ENCODE results near the gene ANKRD33B. TPM values are rescaled to one million over a fixed set of nuclear protein-coding genes. Genes with fewer than 3 reads are reported as not detected.
"Not testable (repeated sequence)": the region's sequence is repeated elsewhere in the genome, so short reads cannot be mapped to it uniquely, and the experiment has no call there.

Gene ANKRD33B
- total RNA-seq, 4 donors from 2014 or later: 21.3 to 34.9 (median 30.5) TPM

DNA sequence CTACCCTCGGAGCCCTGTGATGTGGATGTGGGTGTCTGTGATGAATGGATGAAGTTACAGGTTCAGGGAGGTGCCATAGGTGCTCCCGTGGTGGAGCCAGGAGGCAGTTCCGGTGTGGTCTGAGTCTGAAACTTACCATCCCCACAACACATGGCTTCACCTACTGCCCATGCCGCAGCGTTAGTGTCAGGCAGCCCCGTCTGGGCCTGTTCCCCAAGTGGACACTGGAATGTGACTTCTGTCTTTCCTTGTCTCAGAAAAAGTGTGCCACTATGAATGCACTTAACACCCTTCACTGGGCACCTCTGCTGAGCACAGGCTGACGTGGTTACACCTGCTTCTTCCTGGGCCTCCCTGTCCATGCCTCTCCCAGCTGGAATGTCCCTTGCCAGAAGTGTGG, 8.6 kb downstream of the ANKRD33B start:
- no peak for DNase-seq (ENCODE audit: low spot score in 2 of 2)

DNA sequence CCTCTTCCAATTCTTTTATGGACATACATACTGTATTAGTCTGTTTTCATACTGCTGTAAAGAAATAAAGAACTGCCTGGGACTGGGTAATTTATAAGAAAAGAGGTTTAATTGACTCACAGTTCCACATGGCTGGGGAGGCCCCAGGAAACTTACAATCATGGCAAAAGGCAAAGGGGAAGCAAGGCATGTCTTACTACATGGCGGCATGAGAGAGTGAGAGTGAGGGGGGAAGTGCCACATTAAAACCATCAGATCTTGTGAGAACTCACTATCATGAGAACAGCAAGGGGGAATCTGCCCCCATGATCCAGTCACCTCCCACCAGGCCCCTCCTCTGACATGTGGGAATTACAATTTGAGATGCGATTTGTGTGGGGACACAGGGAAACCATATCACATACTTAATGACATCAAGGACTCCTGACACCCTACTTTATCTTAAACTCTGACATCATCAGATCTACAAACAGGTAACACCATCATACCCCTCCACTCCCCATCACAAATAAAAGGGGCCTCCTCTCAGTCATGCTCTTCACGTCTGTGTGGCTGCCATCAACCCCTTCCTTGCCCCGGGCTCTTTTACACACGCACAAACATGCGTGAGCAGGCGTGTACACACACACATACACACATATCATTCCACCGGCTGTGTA, 9.7 kb downstream of the ANKRD33B start:
- Histone ChIP-seq H3K9me3 (no peaks in the 10 kb centered on the region), H3K27ac (no peak overlapping the region), H3K4me1 (peaks cover 0 to 44% (median 8%) of the 10 kb centered on the region in 4 donors), H3K4me3 (no peak overlapping the region), H3K27me3 (no peaks in the 10 kb centered on the region), H3K36me3 (no peaks in the 10 kb centered on the region)
- 93 to 94% methylated on average over 8 of the region's 8 CpGs for WGBS, 2 donors
- no peak for DNase-seq (ENCODE audit: low spot score in 2 of 2)
- TF ChIP-seq POLR2A (IDR thresholded peaks at IDR 0.05): no peak
- no peak for TF ChIP-seq EP300 (IDR thresholded peaks at IDR 0.05)
- TF ChIP-seq, protein P1, sequence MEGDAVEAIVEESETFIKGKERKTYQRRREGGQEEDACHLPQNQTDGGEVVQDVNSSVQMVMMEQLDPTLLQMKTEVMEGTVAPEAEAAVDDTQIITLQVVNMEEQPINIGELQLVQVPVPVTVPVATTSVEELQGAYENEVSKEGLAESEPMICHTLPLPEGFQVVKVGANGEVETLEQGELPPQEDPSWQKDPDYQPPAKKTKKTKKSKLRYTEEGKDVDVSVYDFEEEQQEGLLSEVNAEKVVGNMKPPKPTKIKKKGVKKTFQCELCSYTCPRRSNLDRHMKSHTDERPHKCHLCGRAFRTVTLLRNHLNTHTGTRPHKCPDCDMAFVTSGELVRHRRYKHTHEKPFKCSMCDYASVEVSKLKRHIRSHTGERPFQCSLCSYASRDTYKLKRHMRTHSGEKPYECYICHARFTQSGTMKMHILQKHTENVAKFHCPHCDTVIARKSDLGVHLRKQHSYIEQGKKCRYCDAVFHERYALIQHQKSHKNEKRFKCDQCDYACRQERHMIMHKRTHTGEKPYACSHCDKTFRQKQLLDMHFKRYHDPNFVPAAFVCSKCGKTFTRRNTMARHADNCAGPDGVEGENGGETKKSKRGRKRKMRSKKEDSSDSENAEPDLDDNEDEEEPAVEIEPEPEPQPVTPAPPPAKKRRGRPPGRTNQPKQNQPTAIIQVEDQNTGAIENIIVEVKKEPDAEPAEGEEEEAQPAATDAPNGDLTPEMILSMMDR (IDR thresholded peaks at IDR 0.05): no peak

More for the DNA sequence above, 8.6 kb downstream of the ANKRD33B start:
- WGBS, 2 donors: 95% methylated on average over 7 of the region's 7 CpGs
- H3K4me3 ChIP-seq: no peak overlapping the region
- H3K27me3 ChIP-seq: no peaks in the 10 kb centered on the region
- H3K9me3 ChIP-seq: no peaks in the 10 kb centered on the region
- no peak overlapping the region for H3K27ac ChIP-seq
- H3K36me3 ChIP-seq: no peaks in the 10 kb centered on the region
- TF ChIP-seq EP300 (IDR thresholded peaks at IDR 0.05): no peak
- no peak for TF ChIP-seq POLR2A (IDR thresholded peaks at IDR 0.05)
- TF ChIP-seq, protein P1 (IDR thresholded peaks at IDR 0.05): no peak
- H3K4me1 ChIP-seq: peaks cover 0 to 44% (median 10%) of the 10 kb centered on the region in 4 donors

DNA sequence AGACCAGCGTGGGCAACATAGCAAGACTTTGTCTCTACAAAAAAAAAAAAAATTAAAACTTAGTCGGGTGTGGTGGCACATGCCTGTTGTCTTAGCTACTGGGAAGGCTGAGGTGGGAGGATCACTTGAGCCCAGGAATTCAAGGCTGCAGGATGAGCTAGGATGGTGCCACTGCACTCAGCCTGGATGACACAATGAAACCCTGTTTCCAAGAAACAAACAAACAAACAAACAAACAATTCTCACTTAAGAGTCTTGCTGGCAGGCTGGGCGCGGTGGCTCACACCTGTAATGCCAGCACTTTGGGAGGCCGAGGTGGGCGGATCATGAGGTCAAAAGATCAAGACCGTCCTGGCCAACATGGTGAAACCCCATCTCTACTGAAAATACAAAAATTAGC, 11.0 kb downstream of the ANKRD33B start:
- DNase-seq (ENCODE audit: low spot score in 2 of 2); H3K9me3 ChIP-seq; H3K27ac ChIP-seq; H3K4me3 ChIP-seq; H3K27me3 ChIP-seq; H3K36me3 ChIP-seq: not testable (repeated sequence)
- H3K4me1 ChIP-seq: peaks cover 0 to 33% (median 6%) of the 10 kb centered on the region in 4 donors
- 83 to 90% methylated on average over 3 to 7 of the region's 7 CpGs for WGBS, 2 donors

DNA sequence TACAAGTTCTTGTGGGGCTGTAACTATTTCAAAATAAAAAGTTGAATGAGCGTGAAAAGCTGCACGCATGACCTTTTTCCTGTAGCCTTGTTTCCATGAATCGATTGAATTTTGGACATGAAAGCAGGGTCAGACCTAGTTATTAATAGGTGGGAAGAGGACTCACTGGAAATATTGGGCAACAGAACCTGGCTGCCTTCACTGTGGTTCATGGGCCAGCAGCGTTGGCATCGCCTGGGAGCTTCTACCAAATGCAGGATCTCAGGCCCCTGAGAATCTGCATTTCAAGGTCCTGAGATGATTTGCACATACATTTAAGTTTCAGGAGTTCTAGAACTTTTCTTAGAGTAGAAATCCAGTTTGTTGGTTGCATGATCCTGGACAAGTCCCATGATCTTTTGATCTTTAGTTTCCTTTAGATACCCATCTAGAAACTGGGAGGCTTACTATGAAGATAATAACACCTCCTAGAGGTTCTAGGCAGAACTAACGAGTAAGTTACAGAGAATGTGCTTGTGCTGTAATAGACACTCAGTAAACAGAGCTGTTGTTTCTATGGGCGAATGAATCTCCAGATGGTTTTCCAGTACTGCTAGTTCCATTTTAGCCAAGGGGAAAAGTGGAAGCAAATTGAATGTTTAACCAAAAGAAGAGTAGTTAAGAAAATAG, 12.4 kb downstream of the ANKRD33B start:
- no peaks in the 10 kb centered on the region for H3K36me3 ChIP-seq
- H3K4me3 ChIP-seq: no peak overlapping the region
- H3K27ac ChIP-seq: no peak overlapping the region
- H3K27me3 ChIP-seq: no peaks in the 10 kb centered on the region
- no peaks in the 10 kb centered on the region for H3K9me3 ChIP-seq
- no peak for TF ChIP-seq EP300 (IDR thresholded peaks at IDR 0.05)
- H3K4me1 ChIP-seq: peaks cover 0 to 36% (median 8%) of the 10 kb centered on the region in 4 donors
- 91 to 94% methylated on average over 7 of the region's 7 CpGs for WGBS, 2 donors
- no peak for DNase-seq (ENCODE audit: low spot score in 2 of 2)

DNA sequence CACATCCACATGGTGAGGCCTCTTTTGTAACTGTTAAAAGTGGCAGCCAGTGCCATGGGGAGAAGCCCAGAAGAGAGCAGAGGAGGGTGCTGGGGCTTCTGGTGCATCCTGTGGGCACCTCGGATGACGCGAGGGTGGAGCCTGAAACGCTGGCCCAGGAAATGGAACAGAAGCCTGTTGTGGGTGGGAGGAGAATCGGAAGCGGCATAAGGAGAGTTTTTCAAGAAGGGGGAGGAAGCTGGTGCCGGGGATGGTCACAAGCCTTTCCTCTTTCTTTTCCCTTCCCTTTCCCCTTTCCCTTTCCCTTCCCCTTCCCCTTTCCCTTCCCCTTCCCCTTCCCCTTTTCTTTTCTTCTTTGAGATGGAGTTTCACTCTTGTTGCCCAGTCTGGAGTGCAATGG, 12.9 kb downstream of the ANKRD33B start:
- Histone ChIP-seq H3K27me3 (no peaks in the 10 kb centered on the region), H3K4me1 (peaks cover 0 to 36% (median 10%) of the 10 kb centered on the region in 4 donors), H3K9me3 (no peaks in the 10 kb centered on the region), H3K27ac (no peak overlapping the region), H3K36me3 (no peaks in the 10 kb centered on the region), H3K4me3 (no peak overlapping the region)
- WGBS, 2 donors: 78 to 86% methylated on average over 7 of the region's 7 CpGs
- no peak for DNase-seq (ENCODE audit: low spot score in 2 of 2)
- TF ChIP-seq EP300 (IDR thresholded peaks at IDR 0.05) (no peak), POLR2A (IDR thresholded peaks at IDR 0.05) (no peak)
- TF ChIP-seq, protein P1 (IDR thresholded peaks at IDR 0.05): no peak

Measured in tibial nerve (tissue), 4 donors.